Activated CD8-positive, alpha-beta T cell treated with anti-CD3 and anti-CD28 coated beads for 36 hours (primary cell): ENCODE results near the gene CYP27B1. TPM values are rescaled to one million over a fixed set of nuclear protein-coding genes. Genes with fewer than 3 reads are reported as not detected.

Source experiments
- ATAC-seq: fragments of 200-7000 bp; cut with Tn5 transposase; one replicate; pipeline ENCODE4 v1.10.0; 2021; ENCODE audit warnings: mild to moderate bottlenecking, moderate library complexity
- CTCF ChIA-PET: fragments of 350-600 bp; sonication (Branson Sonifier 250); formaldehyde crosslinking; loops from one replicate; lab custom pipeline; 2021; ENCODE audit warnings: antibody characterized with exemption; lab: Charles Lee
- POLR2A ChIA-PET: fragments of 350-600 bp; sonication (Branson Sonifier 250); formaldehyde crosslinking; loops from one replicate; lab custom pipeline; 2021; ENCODE audit warnings: antibody characterized with exemption; lab: Charles Lee
- DNase-seq: peaks from one replicate; pipeline ENCODE4 v3.0.0-alpha.2; 2020
- H3K27ac Mint-ChIP-seq: one replicate; pipeline ENCODE4 v1.8.0; 2021; ENCODE audit warnings: mild to moderate bottlenecking, mixed read lengths
- H3K27me3 Mint-ChIP-seq: one replicate; pipeline ENCODE4 v1.8.0; 2021; ENCODE audit warnings: mixed read lengths
- H3K36me3 Mint-ChIP-seq: one replicate; pipeline ENCODE4 v1.8.0; 2021; ENCODE audit warnings: low read depth, mixed read lengths
- H3K4me1 Mint-ChIP-seq: one replicate; pipeline ENCODE4 v1.8.0; 2021; ENCODE audit warnings: low read depth, mixed read lengths
- H3K4me3 Mint-ChIP-seq: one replicate; pipeline ENCODE4 v1.8.0; 2021; ENCODE audit warnings: mild to moderate bottlenecking, moderate library complexity, mixed read lengths
- H3K9me3 Mint-ChIP-seq: one replicate; pipeline ENCODE4 v1.8.0; 2021; ENCODE audit warnings: mixed read lengths
- CTCF ChIP-seq: fragments of 200-600 bp; IDR thresholded peaks from one replicate; pipeline ENCODE4 v1.8.0; 2022; ENCODE audit warnings: antibody characterized with exemption, mild to moderate bottlenecking
- intact Hi-C: fragments of 100-400 bp; cut with micrococcal nuclease; formaldehyde crosslinking; loops from one replicate; pipeline ENCODE4 v1.10.0; 2022
- total RNA-seq, 2 experiments: library from RNA; stranded (reverse); gene quantifications; one replicate each; pipeline ENCODE4 v1.2.3, GENCODE V29; 2021

The CYP27B1 gene
- total RNA-seq, 2 experiments from 2014 or later, result 7.6 to 7.9 TPM

- CTCF ChIA-PET, result interaction anchor here (1.0 to 1.2 kb wide), 2 partner anchors 11 to 89 kb away, joined by 3 to 6 read pairs; no protein-coding TSS in a partner anchor
- no peaks in the 10 kb centered on the region for H3K9me3 Mint-ChIP-seq
- H3K4me1 Mint-ChIP-seq, result peaks cover 54% of the 10 kb centered on the region
- no peak for TF ChIP-seq CTCF
- peaks cover 42% of the 10 kb centered on the region for H3K36me3 Mint-ChIP-seq
- H3K27me3 Mint-ChIP-seq, result no peaks in the 10 kb centered on the region
- peak overlapping the region; percentile 74 for H3K4me3 Mint-ChIP-seq
- POLR2A ChIA-PET, result interaction anchor here (0.6 to 2.3 kb wide), 5 partner anchors 11 to 233 kb away, joined by 3 to 8 read pairs (median 5); partner anchors contain the start of genes CYP27B1 and DDIT3
- peak overlapping the region; percentile 56 for H3K27ac Mint-ChIP-seq
- DNase-seq, result no peak
- intact Hi-C loops, result no loop called here
- ATAC-seq, result no peak
These were observed 13.0 kb downstream of the CYP27B1 start for GRCh38 chr12:57753756-57754337.

- Mint-ChIP-seq H3K4me3 (peak overlapping the region; percentile 86), H3K9me3 (no peaks in the 10 kb centered on the region), H3K4me1 (peaks cover 54% of the 10 kb centered on the region), H3K36me3 (peaks cover 45% of the 10 kb centered on the region), H3K27me3 (no peaks in the 10 kb centered on the region), H3K27ac (peak overlapping the region; percentile 94)
- no peak for TF ChIP-seq CTCF
- intact Hi-C loops, result no loop called here
- POLR2A ChIA-PET, result interaction anchor here (0.8 to 1.2 kb wide), 2 partner anchors 11 to 31 kb away, joined by 3 to 11 read pairs; no protein-coding TSS in a partner anchor
- DNase-seq (no peak), ATAC-seq (no peak)
- CTCF ChIA-PET, result interaction anchor here (0.9 to 1.2 kb wide), 2 partner anchors 11 to 12 kb away, joined by 5 to 8 read pairs; no protein-coding TSS in a partner anchor
These were observed 14.2 kb downstream of the CYP27B1 start for GRCh38 chr12:57752668-57753000.

GRCh38 chr12:57751788-57752667, 14.8 kb downstream of the CYP27B1 start, which contains the start of gene CDK4:
CDK4 (minus strand) TSS chr12:57752310; CDS start chr12:57751717, 593 bp downstream.
- intact Hi-C loops, result no loop called here
- Mint-ChIP-seq H3K27me3 (no peaks in the 10 kb centered on the region), H3K27ac (peak within 1 kb of the TSS; percentile 94), H3K9me3 (no peaks in the 10 kb centered on the region), H3K4me1 (peaks cover 53% of the 10 kb centered on the region), H3K36me3 (peaks cover 48% of the 10 kb centered on the region), H3K4me3 (peak within 1 kb of the TSS; percentile 86)
- DNase-seq (peak; percentile 100), ATAC-seq (peak; percentile 82)
- no peak for TF ChIP-seq CTCF
- ChIA-PET CTCF (interaction anchor here (0.8 to 1.2 kb wide), 3 partner anchors 10 to 31 kb away, joined by 3 to 8 read pairs (median 5); partner anchors contain the start of gene TSFM), POLR2A (interaction anchor here (0.8 to 1.2 kb wide), 3 partner anchors 10 to 31 kb away, joined by 3 to 11 read pairs (median 4); partner anchors contain the start of gene CYP27B1)

- ATAC-seq (no peak), DNase-seq (no peak)
- Mint-ChIP-seq H3K9me3 (no peaks in the 10 kb centered on the region), H3K36me3 (peaks cover 45% of the 10 kb centered on the region), H3K27me3 (no peaks in the 10 kb centered on the region), H3K27ac (peak overlapping the region; percentile 94), H3K4me3 (peak overlapping the region; percentile 86), H3K4me1 (peaks cover 47% of the 10 kb centered on the region)
- TF ChIP-seq CTCF, result no peak
- ChIA-PET POLR2A (interaction anchor here (1.0 to 1.2 kb wide), 2 partner anchors 10 to 15 kb away, joined by 4 to 11 read pairs; partner anchors contain the start of gene CYP27B1), CTCF (interaction anchor here (0.8 to 1.3 kb wide), 3 partner anchors 10 to 31 kb away, joined by 3 to 8 read pairs (median 6); partner anchors contain the start of gene TSFM)
- intact Hi-C loops, result no loop called here
These were observed 15.5 kb downstream of the CYP27B1 start for GRCh38 chr12:57751432-57751787.
